CD4-positive, alpha-beta memory T cell (primary cell): ENCODE measurements around the gene SLC39A11. TPM values are rescaled to one million over a fixed set of nuclear protein-coding genes. Genes with fewer than 3 reads are reported as not detected.

Source experiments
- CTCF ChIA-PET: fragments of 350-600 bp; sonication (Branson Sonifier 250); formaldehyde crosslinking; loops from one replicate; lab custom pipeline; 2021; ENCODE audit warnings: inconsistent platforms; ENCODE audit not compliant: partially characterized antibody; lab: Charles Lee
- POLR2A ChIA-PET: fragments of 350-600 bp; sonication (Branson Sonifier 250); formaldehyde crosslinking; loops from one replicate; lab custom pipeline; 2021; ENCODE audit not compliant: partially characterized antibody; lab: Charles Lee
- DNase-seq, 5 donors: peaks; one replicate each; pipeline versions ENCODE4 v3.0.0 to v3.0.0-alpha.2; 2020 to 2022; ENCODE audit warnings: mixed read lengths in 1 of 5
- H3K27ac ChIP-seq: one replicate; pipeline ENCODE4 v1.7.0; 2013; ENCODE audit warnings: low read depth, low read length
- H3K27me3 ChIP-seq: 2 replicates; pipeline ENCODE4 v1.7.0; 2013; ENCODE audit warnings: mild to moderate bottlenecking, low read length, moderate library complexity; ENCODE audit not compliant: insufficient read depth
- H3K36me3 ChIP-seq: 2 replicates; pipeline ENCODE4 v1.7.0; 2013; ENCODE audit warnings: mild to moderate bottlenecking, low read length, moderate library complexity; ENCODE audit not compliant: insufficient read depth
- H3K4me1 ChIP-seq: 2 replicates; pipeline ENCODE4 v1.7.0; 2013; ENCODE audit warnings: mild to moderate bottlenecking, low read length, moderate library complexity; ENCODE audit not compliant: insufficient read depth
- H3K4me3 ChIP-seq, 2 donors: one replicate each; pipeline ENCODE4 v1.7.0; 2013; ENCODE audit warnings: low read length in 2 of 2, mild to moderate bottlenecking in 1 of 2
- H3K9me3 ChIP-seq, 2 donors: one replicate each; pipeline ENCODE4 v1.7.0; 2013; ENCODE audit warnings: low read length in 2 of 2, control low read depth in 1 of 2; ENCODE audit not compliant: control insufficient read depth in 1 of 2
- H3K27ac Mint-ChIP-seq, 7 donors: one replicate each; pipeline ENCODE4 v1.8.0; 2020 to 2021; ENCODE audit warnings: mixed read lengths in 7 of 7, mild to moderate bottlenecking in 6 of 7, inconsistent platforms in 3 of 7, moderate library complexity in 3 of 7
- H3K27me3 Mint-ChIP-seq, 2 donors: one replicate each; pipeline ENCODE4 v1.8.0; 2020 to 2021; ENCODE audit warnings: mixed read lengths in 2 of 2
- H3K36me3 Mint-ChIP-seq, 2 donors: one replicate each; pipeline ENCODE4 v1.8.0; 2020 to 2021; ENCODE audit warnings: mixed read lengths in 2 of 2, inconsistent platforms in 1 of 2, mild to moderate bottlenecking in 1 of 2
- H3K4me1 Mint-ChIP-seq, 4 donors: one replicate each; pipeline ENCODE4 v1.8.0; 2020 to 2021; ENCODE audit warnings: mixed read lengths in 4 of 4, mild to moderate bottlenecking in 1 of 4
- H3K4me3 Mint-ChIP-seq, 8 donors: one replicate each; pipeline ENCODE4 v1.8.0; 2020 to 2021; ENCODE audit warnings: mixed read lengths in 8 of 8, mild to moderate bottlenecking in 7 of 8, moderate library complexity in 6 of 8, inconsistent platforms in 3 of 8
- H3K9me3 Mint-ChIP-seq, 8 donors: one replicate each; pipeline ENCODE4 v1.8.0; 2020 to 2021; ENCODE audit warnings: mixed read lengths in 8 of 8, mild to moderate bottlenecking in 5 of 8, inconsistent platforms in 3 of 8, moderate library complexity in 1 of 8
- intact Hi-C: fragments of 100-400 bp; cut with micrococcal nuclease; formaldehyde crosslinking; loops from one replicate; pipeline ENCODE4 v1.15.1; 2023
- polyA plus RNA-seq, 2 donors: library from polyadenylated mRNA; unstranded; fragments of 300-500 nt; fragmentation: Illumina TruSeq; gene quantifications; one replicate each; pipeline ENCODE4 v1.2.3, GENCODE V29; 2021
- total RNA-seq, 2 experiments: library from RNA; stranded (reverse); gene quantifications; one replicate each; pipeline ENCODE4 v1.2.3, GENCODE V29; 2021

SLC39A11 gene
- total and polyA plus RNA-seq, 4 experiments from 2014 or later, result 15.9 to 23.7 (median 20.4) TPM

- Histone ChIP-seq H3K27ac (no peak overlapping the region), H3K4me1 (no peaks in the 10 kb centered on the region), H3K36me3 (no peaks in the 10 kb centered on the region), H3K9me3 (no peaks in the 10 kb centered on the region), H3K27me3 (no peaks in the 10 kb centered on the region), H3K4me3 (no peak overlapping the region)
- CTCF ChIA-PET, result interaction anchor here (0.6 to 1.4 kb wide), 2 partner anchors 10 to 11 kb away, joined by 3 read pairs; no protein-coding TSS in a partner anchor
- Mint-ChIP-seq H3K36me3 (no peaks in the 10 kb centered on the region), H3K4me3 (no peak overlapping the region), H3K27me3 (peaks cover 2% of the 10 kb centered on the region in 2 donors), H3K9me3 (no peaks in the 10 kb centered on the region), H3K4me1 (peaks cover 0 to 2% (median 0%) of the 10 kb centered on the region in 4 donors), H3K27ac (no peak overlapping the region)
- POLR2A ChIA-PET, result no interaction called here
- no peak for DNase-seq
- intact Hi-C loops, result no loop called here
These were observed 31.3 kb upstream of the SLC39A11 start for GRCh38 chr17:73123606-73124320.

GRCh38 chr17:73122953-73123605 lies 30.6 kb upstream of the SLC39A11 start:
- ChIA-PET CTCF (interaction anchor here (1.4 kb wide), 1 partner anchor 11 kb away, joined by 3 read pairs; no protein-coding TSS in a partner anchor), POLR2A (no interaction called here)

GRCh38 chr17:73121506-73121905 lies 29.0 kb upstream of the SLC39A11 start:
- POLR2A ChIA-PET, result no interaction called here
- CTCF ChIA-PET, result no interaction called here
- Histone ChIP-seq H3K4me1 (no peaks in the 10 kb centered on the region), H3K9me3 (no peaks in the 10 kb centered on the region), H3K27me3 (no peaks in the 10 kb centered on the region), H3K4me3 (no peak overlapping the region), H3K36me3 (no peaks in the 10 kb centered on the region), H3K27ac (no peak overlapping the region)
- H3K4me1 Mint-ChIP-seq, result peaks cover 0 to 2% (median 0%) of the 10 kb centered on the region in 4 donors
- intact Hi-C loops, result no loop called here
- no peaks in the 10 kb centered on the region for H3K9me3 Mint-ChIP-seq
- H3K4me3 Mint-ChIP-seq, result no peak overlapping the region
- no peak for DNase-seq
- no peaks in the 10 kb centered on the region for H3K36me3 Mint-ChIP-seq
- H3K27me3 Mint-ChIP-seq, result no peaks in the 10 kb centered on the region
- peak overlapping the region in 1 of 7 donors; percentile 5 for H3K27ac Mint-ChIP-seq

More at GRCh38 chr17:73122953-73123605, 30.6 kb upstream of the SLC39A11 start:
- H3K4me3 ChIP-seq, result no peak overlapping the region
- H3K4me1 Mint-ChIP-seq, result peaks cover 0 to 2% (median 0%) of the 10 kb centered on the region in 4 donors
- no peaks in the 10 kb centered on the region for H3K27me3 ChIP-seq
- H3K27me3 Mint-ChIP-seq, result no peaks in the 10 kb centered on the region
- no peaks in the 10 kb centered on the region for H3K36me3 Mint-ChIP-seq
- H3K9me3 Mint-ChIP-seq, result no peaks in the 10 kb centered on the region
- DNase-seq, result no peak
- H3K36me3 ChIP-seq, result no peaks in the 10 kb centered on the region
- intact Hi-C loops, result no loop called here
- no peak overlapping the region for H3K27ac Mint-ChIP-seq
- no peak overlapping the region for H3K27ac ChIP-seq
- H3K4me3 Mint-ChIP-seq, result no peak overlapping the region
- no peaks in the 10 kb centered on the region for H3K4me1 ChIP-seq
- H3K9me3 ChIP-seq, result no peaks in the 10 kb centered on the region

GRCh38 chr17:73119631-73120030 lies 27.1 kb upstream of the SLC39A11 start:
- no peaks in the 10 kb centered on the region for H3K27me3 Mint-ChIP-seq
- H3K9me3 ChIP-seq, result no peaks in the 10 kb centered on the region
- no peak for DNase-seq
- no peaks in the 10 kb centered on the region for H3K36me3 Mint-ChIP-seq
- no peak overlapping the region for H3K27ac ChIP-seq
- ChIA-PET CTCF (no interaction called here), POLR2A (no interaction called here)
- peaks cover 0 to 2% (median 0%) of the 10 kb centered on the region in 4 donors for H3K4me1 Mint-ChIP-seq
- H3K27ac Mint-ChIP-seq, result no peak overlapping the region
- intact Hi-C loops, result no loop called here
- peaks cover 0 to 2% (median 0%) of the 10 kb centered on the region in 8 donors for H3K9me3 Mint-ChIP-seq
- no peak overlapping the region for H3K4me3 Mint-ChIP-seq
- no peaks in the 10 kb centered on the region for H3K36me3 ChIP-seq
- H3K4me1 ChIP-seq, result no peaks in the 10 kb centered on the region
- H3K27me3 ChIP-seq, result no peaks in the 10 kb centered on the region
- no peak overlapping the region for H3K4me3 ChIP-seq

GRCh38 chr17:73118951-73119391 lies 26.5 kb upstream of the SLC39A11 start:
- peaks cover 0 to 2% (median 0%) of the 10 kb centered on the region in 8 donors for H3K9me3 Mint-ChIP-seq
- no peak overlapping the region for H3K27ac Mint-ChIP-seq
- H3K4me1 Mint-ChIP-seq, result peaks cover 0 to 2% (median 0%) of the 10 kb centered on the region in 4 donors
- DNase-seq, result no peak
- ChIA-PET POLR2A (no interaction called here), CTCF (no interaction called here)
- H3K4me3 Mint-ChIP-seq, result no peak overlapping the region
- no peaks in the 10 kb centered on the region for H3K27me3 ChIP-seq
- H3K4me1 ChIP-seq, result no peaks in the 10 kb centered on the region
- no peaks in the 10 kb centered on the region for H3K36me3 ChIP-seq
- no peak overlapping the region for H3K4me3 ChIP-seq
- no peaks in the 10 kb centered on the region for H3K36me3 Mint-ChIP-seq
- H3K27ac ChIP-seq, result no peak overlapping the region
- no peaks in the 10 kb centered on the region for H3K9me3 ChIP-seq
- intact Hi-C loops, result no loop called here
- no peaks in the 10 kb centered on the region for H3K27me3 Mint-ChIP-seq

GRCh38 chr17:73118139-73118538 lies 25.7 kb upstream of the SLC39A11 start:
- peaks cover 0 to 2% (median 0%) of the 10 kb centered on the region in 4 donors for H3K4me1 Mint-ChIP-seq
- H3K36me3 Mint-ChIP-seq, result no peaks in the 10 kb centered on the region
- H3K27me3 ChIP-seq, result no peaks in the 10 kb centered on the region
- H3K27ac Mint-ChIP-seq, result no peak overlapping the region
- no peak overlapping the region for H3K4me3 Mint-ChIP-seq
- H3K9me3 ChIP-seq, result no peaks in the 10 kb centered on the region
- no peaks in the 10 kb centered on the region for H3K36me3 ChIP-seq
- H3K27me3 Mint-ChIP-seq, result no peaks in the 10 kb centered on the region
- H3K4me3 ChIP-seq, result no peak overlapping the region
- DNase-seq, result no peak
- ChIA-PET CTCF (no interaction called here), POLR2A (no interaction called here)
- intact Hi-C loops, result no loop called here
- peaks cover 0 to 2% (median 0%) of the 10 kb centered on the region in 8 donors for H3K9me3 Mint-ChIP-seq
- no peaks in the 10 kb centered on the region for H3K4me1 ChIP-seq
- no peak overlapping the region for H3K27ac ChIP-seq

- H3K27me3 ChIP-seq, result no peaks in the 10 kb centered on the region
- H3K4me1 Mint-ChIP-seq, result no peaks in the 10 kb centered on the region
- no peak for DNase-seq
- ChIA-PET CTCF (no interaction called here), POLR2A (no interaction called here)
- no peaks in the 10 kb centered on the region for H3K9me3 ChIP-seq
- H3K36me3 Mint-ChIP-seq, result no peaks in the 10 kb centered on the region
- peaks cover 0 to 3% of the 10 kb centered on the region in 2 donors for H3K27me3 Mint-ChIP-seq
- intact Hi-C loops, result no loop called here
- no peak overlapping the region for H3K4me3 ChIP-seq
- no peak overlapping the region for H3K27ac ChIP-seq
- no peaks in the 10 kb centered on the region for H3K36me3 ChIP-seq
- H3K27ac Mint-ChIP-seq, result no peak overlapping the region
- no peaks in the 10 kb centered on the region for H3K4me1 ChIP-seq
- no peak overlapping the region for H3K4me3 Mint-ChIP-seq
- H3K9me3 Mint-ChIP-seq, result peaks cover 0 to 2% (median 0%) of the 10 kb centered on the region in 8 donors
These were observed 19.8 kb upstream of the SLC39A11 start for GRCh38 chr17:73112246-73112645.
